Adrenal gland (tissue), 5 donors: ENCODE results near the gene FUT9.

Source experiments
- POLR2A ChIP-seq, 2 donors: fragments of 450-650 bp; IDR thresholded peaks; one replicate each; pipeline ENCODE4 v1.6.1; 2017; ENCODE audit warnings: antibody characterized with exemption in 2 of 2, mild to moderate bottlenecking in 2 of 2, moderate library complexity in 1 of 2
- TF ChIP-seq, protein P1 (sequence below), 6 experiments: fragments of 450-650 bp in 4 of 6; fragments of 200-600 bp in 2 of 6; sonication (generic) in 1 of 6; IDR thresholded peaks; 1 replicate in 5 of 6; 2 replicates in 1 of 6; pipeline versions ENCODE4 v1.5.1 to v1.8.0; 2016 to 2021; ENCODE audit warnings: antibody characterized with exemption in 6 of 6, mild to moderate bottlenecking in 2 of 6, moderate library complexity in 1 of 6
- donor health status: DM: no; HTN: no; CAD: no.

DNA sequence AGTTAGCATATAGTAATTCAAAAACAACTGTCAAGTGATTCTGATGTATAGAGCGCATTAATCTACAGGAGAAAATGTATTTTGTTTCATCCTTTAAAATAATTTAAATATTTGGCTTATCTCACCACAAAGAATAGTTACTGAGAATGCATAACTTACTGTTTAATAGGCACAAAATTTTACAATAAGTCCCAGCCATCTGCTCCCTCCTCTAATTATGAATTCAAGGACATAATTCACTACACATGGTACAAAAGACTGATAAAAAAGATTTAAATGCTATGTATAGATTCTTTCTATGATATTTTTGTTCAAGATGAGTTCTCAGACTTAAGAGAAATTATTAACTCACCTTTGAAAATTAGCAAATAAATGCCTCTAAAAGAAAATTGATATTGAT is 242.0 kb downstream of the FUT9 start:
- TF ChIP-seq, protein P1, sequence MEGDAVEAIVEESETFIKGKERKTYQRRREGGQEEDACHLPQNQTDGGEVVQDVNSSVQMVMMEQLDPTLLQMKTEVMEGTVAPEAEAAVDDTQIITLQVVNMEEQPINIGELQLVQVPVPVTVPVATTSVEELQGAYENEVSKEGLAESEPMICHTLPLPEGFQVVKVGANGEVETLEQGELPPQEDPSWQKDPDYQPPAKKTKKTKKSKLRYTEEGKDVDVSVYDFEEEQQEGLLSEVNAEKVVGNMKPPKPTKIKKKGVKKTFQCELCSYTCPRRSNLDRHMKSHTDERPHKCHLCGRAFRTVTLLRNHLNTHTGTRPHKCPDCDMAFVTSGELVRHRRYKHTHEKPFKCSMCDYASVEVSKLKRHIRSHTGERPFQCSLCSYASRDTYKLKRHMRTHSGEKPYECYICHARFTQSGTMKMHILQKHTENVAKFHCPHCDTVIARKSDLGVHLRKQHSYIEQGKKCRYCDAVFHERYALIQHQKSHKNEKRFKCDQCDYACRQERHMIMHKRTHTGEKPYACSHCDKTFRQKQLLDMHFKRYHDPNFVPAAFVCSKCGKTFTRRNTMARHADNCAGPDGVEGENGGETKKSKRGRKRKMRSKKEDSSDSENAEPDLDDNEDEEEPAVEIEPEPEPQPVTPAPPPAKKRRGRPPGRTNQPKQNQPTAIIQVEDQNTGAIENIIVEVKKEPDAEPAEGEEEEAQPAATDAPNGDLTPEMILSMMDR (IDR thresholded peaks at IDR 0.05), result no peak
- TF ChIP-seq POLR2A (IDR thresholded peaks at IDR 0.05), result no peak
